DMS 273 treated with DMSO at 0.1 percent for 48 hours (cell line): ENCODE measurements around the gene CMIP.
"Not testable (repeated sequence)": the region's sequence is repeated elsewhere in the genome, so short reads cannot be mapped to it uniquely, and the experiment has no call there.

Experiments used
- DNase-seq: peaks from one replicate; lab custom pipeline; 2025; lab: John Stamatoyannopoulos, UW

Gene CMIP

GRCh38 chr16:81686391-81687130 is 242.0 kb downstream of the CMIP start:
- no peak for DNase-seq

DNA sequence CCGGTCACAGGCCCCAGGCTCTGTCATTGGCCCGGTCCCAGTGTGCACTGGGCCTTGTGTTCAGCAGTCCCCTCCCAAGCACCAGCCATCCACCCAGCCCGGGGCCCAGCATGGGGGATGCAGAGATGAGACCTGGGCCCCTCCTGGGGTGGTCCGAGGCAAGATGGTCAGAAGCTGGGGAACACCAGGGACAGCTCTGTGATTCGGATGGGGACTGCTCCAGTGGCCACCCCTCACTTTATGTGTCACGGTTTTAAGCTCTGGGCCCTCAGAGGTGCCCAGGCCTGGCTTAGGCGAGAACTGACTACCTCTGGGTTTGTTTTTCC is 242.5 kb downstream of the CMIP start:
- DNase-seq = no peak

DNA sequence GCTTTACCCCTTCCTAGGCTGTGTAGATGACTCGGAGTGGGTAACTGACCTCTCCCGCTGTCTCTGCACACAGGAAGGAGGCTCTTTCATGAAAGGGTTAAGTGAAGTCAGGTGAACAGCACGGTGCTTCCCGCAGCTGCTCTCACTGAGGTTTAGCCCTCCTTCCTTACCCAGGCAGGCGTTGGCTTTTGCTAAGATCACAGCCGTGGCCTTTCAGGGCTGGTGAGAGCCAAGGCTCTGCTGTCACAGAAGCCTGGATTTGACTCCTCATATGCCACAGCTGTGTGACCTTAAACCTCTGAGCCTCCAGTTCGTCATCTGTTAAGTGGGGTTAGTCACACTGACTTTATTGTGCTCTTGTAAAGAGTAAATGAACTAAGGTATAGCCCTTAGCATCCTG is 243.6 kb downstream of the CMIP start:
- DNase-seq = no peak

GRCh38 chr16:81688839-81689238 is 244.2 kb downstream of the CMIP start:
- not testable (repeated sequence) for DNase-seq

DNA sequence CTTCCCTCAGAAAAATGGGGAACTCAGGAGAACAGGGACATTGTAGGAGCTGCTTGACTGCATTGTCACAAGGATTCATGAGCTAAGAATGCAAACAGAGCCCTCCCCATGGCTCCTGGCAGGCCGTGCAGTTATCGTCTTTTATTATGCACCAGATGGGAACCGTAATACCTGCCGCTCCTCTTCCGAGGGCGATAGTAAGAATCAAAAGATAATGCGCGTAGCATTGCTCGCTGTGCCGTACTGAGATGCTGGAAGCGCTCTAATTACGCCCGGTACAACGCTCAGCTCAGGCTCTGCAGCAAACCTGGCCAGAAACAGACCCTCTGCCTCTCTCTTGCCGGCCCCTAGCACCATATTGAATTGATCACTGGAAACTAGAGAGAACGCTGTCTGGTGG is 247.4 kb downstream of the CMIP start:
- DNase-seq = no peak

GRCh38 chr16:81692571-81692970 is 248.0 kb downstream of the CMIP start:
- DNase-seq = no peak

- DNase-seq = no peak
These were observed 248.6 kb downstream of the CMIP start for GRCh38 chr16:81693041-81693743.

GRCh38 chr16:81693744-81694303 is 249.2 kb downstream of the CMIP start:
- DNase-seq = no peak

GRCh38 chr16:81694494-81695280 is 250.1 kb downstream of the CMIP start:
- no peak for DNase-seq

DNA sequence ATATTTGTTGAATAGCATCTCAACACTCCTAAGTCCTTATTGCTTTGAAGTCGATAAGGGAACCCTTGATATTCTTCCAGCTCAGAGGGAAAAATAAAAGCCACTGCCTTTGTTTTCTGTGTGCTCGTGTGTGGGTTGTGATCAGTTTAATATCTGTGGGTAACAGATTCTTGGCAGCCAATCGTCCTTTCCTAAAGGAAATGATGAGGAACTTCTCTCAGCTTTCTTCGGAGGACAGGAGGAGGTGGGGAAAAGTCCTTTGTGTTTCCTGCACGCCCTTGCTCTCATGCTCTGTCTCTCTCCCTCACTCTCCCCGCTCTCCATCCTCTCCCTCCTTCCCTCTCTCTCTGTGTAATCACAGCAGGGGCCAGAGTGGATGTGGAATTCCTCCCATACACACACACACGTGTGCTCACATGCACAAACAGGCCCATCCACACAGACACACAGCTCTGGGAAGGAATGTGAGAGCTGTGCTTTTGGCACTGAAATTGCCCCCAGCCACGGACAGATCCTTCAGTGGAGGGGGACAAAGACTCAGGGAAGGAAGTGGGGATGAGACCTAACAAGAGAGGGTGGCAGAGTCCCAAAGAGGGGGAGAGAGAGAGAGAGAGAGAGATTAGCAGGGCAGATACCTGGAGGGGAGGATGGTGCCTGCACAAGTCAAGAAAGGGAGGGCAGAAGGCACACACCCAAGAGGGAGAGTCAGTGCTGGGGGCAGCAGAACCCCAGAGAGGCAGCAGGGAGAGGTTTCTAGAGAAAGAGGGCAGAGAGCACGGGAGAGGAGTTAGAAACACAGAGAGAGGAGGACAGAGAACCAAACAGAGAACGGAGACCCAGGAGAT is 250.9 kb downstream of the CMIP start:
- DNase-seq = no peak

GRCh38 chr16:81696166-81696960 is 251.8 kb downstream of the CMIP start:
- no peak for DNase-seq

GRCh38 chr16:81696961-81697615 is 252.5 kb downstream of the CMIP start:
- peak; percentile 30 for DNase-seq

DNA sequence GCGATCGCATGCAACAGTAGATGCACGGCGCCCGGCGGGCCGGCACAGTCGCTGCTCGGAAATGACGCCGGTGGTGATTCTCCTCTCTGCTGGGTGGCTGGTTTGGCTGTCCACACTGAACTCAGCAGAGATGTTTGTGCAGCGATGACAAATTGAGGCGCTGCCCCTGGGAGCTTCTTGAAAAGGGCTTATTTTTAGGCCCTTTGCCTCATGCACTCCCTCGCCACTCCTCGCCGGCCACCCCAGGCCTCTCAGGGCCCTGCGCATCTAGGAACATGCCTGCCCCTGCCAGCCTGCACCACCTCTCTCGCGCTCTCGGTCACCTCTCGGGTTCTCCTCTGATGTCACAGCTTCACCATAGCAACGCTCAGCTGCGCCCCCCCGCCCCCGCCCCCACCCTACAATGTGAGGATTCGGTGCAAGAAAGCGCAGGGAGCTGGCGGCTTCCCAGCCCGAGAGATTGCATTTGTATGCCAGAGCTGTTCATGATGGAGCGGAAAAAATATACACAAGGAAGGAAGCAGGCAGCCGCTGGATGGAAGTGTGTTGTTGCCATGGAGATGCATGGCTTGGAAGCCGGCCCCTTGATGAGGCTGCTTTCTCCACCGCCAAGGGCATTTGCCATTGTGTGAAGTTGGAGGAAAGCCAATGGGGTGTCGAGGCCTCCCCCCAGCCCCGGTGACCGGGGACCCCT is 253.2 kb downstream of the CMIP start:
- DNase-seq = no peak

- no peak for DNase-seq
These were observed 253.7 kb downstream of the CMIP start for GRCh38 chr16:81698310-81698641.

DNA sequence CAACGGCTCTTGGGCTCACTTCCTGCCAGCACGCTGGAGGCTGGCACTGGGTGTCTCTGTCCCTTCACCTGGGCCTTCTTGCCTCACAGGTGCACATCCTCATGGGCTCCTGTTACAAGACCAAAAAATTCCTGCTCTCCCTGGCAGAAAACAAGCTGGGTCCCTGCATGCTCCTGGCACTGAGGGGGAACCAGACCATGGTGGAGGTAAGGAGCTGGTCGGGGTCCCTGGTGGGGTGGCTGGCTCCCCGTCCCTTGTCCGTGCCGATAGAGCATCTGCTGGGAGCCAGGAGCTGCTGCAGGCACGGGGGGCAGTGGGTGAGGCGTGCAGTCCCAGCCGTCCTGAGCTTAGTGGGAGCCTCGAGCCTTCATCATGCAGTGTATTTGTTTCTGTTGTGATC is 255.0 kb downstream of the CMIP start:
- DNase-seq = no peak

DNA sequence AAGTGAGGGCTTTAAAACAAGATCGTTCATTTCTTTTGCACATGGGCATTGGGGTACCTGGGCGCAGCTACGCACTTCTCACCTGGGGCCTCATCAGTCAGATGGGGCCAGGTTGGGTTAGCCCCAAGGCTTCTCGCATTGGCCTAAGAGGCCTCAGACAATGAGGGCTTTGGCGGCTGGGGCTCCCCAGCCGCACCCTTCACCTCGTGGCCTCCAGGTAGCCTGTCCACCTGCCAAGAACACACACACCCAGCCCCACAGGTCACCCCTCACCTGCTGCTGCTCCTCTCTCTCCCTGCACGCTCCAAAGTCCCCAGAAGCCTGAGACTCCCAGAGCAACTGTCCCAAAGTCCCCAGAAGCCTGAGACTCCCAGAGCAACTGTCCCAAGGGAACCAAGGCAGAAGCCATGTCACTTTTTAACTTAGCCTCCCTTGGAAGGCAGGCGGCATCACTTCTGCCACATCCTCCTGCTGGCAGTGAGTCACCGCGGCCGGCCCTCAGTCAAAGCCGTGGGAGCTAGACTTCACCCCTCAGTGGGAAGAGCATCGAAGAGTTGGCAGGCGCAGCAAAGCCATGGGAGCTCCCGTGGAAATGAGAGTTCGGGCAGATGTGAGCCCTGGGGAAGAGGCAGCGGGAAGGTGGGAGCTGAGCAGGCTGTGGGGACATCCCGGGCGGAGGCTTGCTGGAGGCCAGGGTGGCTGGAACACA is 255.6 kb downstream of the CMIP start:
- DNase-seq = no peak

GRCh38 chr16:81700780-81701165 is 256.2 kb downstream of the CMIP start:
- DNase-seq = no peak

DNA sequence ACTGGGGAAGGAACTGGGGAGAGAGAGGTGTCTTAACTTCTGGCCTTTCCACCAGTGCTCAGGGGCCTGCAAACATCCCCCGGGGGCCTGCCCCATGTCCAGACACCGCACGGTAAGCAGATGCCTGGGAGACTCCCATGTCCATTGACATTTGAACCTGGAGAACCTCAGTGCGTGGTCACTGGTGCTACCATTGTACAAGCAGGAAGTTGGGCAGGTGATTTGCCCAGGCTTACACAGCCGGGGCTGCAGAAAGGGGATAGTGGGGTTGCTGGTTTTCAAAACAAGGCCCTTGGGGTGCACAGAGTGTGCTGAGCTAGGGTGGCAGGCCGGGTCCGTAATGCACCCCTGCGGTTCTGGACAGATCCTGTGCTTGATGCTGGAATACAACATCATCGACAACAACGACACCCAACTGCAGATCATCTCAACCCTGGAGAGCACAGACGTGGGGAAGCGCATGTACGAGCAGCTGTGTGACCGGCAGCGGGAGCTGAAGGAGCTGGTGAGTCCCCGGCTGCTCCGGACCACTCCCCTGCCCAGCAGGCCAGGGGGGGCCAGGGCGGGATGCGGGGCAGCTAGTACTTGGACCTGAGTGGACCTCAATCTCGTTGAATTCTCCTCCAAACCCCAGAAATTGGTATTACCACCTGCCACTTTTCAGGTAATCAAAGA is 256.8 kb downstream of the CMIP start:
- DNase-seq = no peak

- no peak for DNase-seq
These were observed 257.9 kb downstream of the CMIP start for GRCh38 chr16:81702506-81702905.
